Mammary epithelial cell (primary cell): ENCODE results near the gene SRRM5.

Experiments used
- EZH2 ChIP-seq: IDR thresholded peaks from 2 replicates; pipeline ENCODE4 v1.6.1; 2012; ENCODE audit warnings: low read length, inconsistent platforms, borderline replicate concordance
- TF ChIP-seq, protein P1 (sequence below), 2 donors: IDR thresholded peaks in 1 of 2; conservative IDR thresholded peaks in 1 of 2; 2 replicates each; pipeline ENCODE4 v1.5.1; 2011 to 2012; ENCODE audit warnings: inconsistent platforms in 2 of 2, low read length in 2 of 2, mild to moderate bottlenecking in 2 of 2, control low read depth in 1 of 2, low read depth in 1 of 2; ENCODE audit not compliant: insufficient read depth in 1 of 2; ENCODE audit errors: extremely low read depth in 1 of 2

DNA sequence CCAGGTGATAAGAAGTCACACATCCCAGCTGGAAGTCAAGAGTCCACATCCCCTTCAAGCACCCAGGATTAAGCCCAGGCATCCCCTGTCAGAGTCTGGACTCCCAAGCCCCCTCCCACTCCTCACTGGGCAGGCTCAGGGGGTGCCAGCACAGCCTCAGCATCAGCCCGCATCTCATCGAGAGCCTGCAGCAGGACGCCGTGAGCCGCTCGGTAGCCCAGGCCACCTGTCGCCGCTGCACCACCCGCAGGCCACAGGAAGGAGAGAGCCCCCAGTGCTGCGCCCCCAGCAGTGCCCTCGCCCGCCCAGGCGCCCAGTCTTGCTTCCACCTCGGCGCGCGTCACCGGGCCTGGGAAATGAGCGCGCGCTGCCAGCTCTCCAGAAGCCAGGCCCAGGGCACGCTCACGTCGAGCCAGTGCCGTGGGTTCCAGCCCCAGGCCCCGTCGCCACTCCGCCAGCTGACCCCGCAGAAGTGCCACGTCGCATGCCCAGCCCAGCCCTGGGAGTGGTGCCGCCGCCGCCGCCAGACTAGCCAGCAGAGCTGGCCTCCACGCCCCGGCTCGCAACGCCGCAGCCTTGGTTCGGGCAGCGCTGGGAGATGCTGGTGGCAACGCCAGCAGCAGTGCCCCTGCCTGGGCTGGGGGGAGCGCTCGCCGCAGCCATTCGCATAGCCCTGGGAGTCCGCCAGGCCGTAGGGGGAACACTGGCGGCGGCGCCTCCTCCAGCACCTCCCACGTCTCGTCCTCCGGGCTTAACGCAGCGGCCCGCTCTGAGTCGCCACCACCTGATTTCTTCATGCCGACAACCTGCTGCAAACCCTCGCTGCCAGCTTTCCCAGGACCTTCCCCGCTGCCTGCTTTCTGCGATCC is 19.8 kb upstream of the SRRM5 start:
- no peak for TF ChIP-seq EZH2
- TF ChIP-seq, protein P1, sequence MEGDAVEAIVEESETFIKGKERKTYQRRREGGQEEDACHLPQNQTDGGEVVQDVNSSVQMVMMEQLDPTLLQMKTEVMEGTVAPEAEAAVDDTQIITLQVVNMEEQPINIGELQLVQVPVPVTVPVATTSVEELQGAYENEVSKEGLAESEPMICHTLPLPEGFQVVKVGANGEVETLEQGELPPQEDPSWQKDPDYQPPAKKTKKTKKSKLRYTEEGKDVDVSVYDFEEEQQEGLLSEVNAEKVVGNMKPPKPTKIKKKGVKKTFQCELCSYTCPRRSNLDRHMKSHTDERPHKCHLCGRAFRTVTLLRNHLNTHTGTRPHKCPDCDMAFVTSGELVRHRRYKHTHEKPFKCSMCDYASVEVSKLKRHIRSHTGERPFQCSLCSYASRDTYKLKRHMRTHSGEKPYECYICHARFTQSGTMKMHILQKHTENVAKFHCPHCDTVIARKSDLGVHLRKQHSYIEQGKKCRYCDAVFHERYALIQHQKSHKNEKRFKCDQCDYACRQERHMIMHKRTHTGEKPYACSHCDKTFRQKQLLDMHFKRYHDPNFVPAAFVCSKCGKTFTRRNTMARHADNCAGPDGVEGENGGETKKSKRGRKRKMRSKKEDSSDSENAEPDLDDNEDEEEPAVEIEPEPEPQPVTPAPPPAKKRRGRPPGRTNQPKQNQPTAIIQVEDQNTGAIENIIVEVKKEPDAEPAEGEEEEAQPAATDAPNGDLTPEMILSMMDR (conservative IDR thresholded peaks at IDR 0.05 in 1 of 2, IDR thresholded peaks at IDR 0.05 in 1 of 2; ENCODE audit: extremely low read depth in 1 of 2, insufficient read depth in 1 of 2, low read depth in 1 of 2, low read length in 2 of 2): no peak
